Activated naive CD4-positive, alpha-beta T cell treated with anti-CD3 and anti-CD28 coated beads for 36 hours (primary cell): ENCODE results near the gene RIOK2. TPM values are rescaled to one million over a fixed set of nuclear protein-coding genes. Genes with fewer than 3 reads are reported as not detected.

Experiments
- CTCF ChIA-PET: fragments of 350-600 bp; sonication (Branson Sonifier 250); formaldehyde crosslinking; loops from one replicate; lab custom pipeline; 2021; ENCODE audit warnings: antibody characterized with exemption; lab: Charles Lee
- DNase-seq: peaks from one replicate; pipeline ENCODE4 v3.0.0-alpha.2; 2020
- H3K27ac Mint-ChIP-seq: one replicate; pipeline ENCODE4 v1.8.0; 2021; ENCODE audit warnings: mild to moderate bottlenecking, mixed read lengths
- H3K27me3 Mint-ChIP-seq: one replicate; pipeline ENCODE4 v1.8.0; 2021; ENCODE audit warnings: low read depth, mixed read lengths
- H3K36me3 Mint-ChIP-seq: one replicate; pipeline ENCODE4 v1.8.0; 2021; ENCODE audit warnings: low read depth, mixed read lengths
- H3K4me1 Mint-ChIP-seq: one replicate; pipeline ENCODE4 v1.8.0; 2021; ENCODE audit warnings: low read depth, mixed read lengths
- H3K4me3 Mint-ChIP-seq: one replicate; pipeline ENCODE4 v1.8.0; 2021; ENCODE audit warnings: mild to moderate bottlenecking, moderate library complexity, mixed read lengths
- H3K9me3 Mint-ChIP-seq: one replicate; pipeline ENCODE4 v1.8.0; 2021; ENCODE audit warnings: mixed read lengths
- intact Hi-C: fragments of 100-400 bp; cut with micrococcal nuclease; formaldehyde crosslinking; loops from one replicate; pipeline ENCODE4 v1.15.1; 2023
- total RNA-seq, 2 experiments: library from RNA; stranded (reverse); gene quantifications; one replicate each; pipeline ENCODE4 v1.2.3, GENCODE V29; 2021

The RIOK2 gene
- total RNA-seq, 2 experiments from 2014 or later, result 29.1 to 32.0 TPM

DNA sequence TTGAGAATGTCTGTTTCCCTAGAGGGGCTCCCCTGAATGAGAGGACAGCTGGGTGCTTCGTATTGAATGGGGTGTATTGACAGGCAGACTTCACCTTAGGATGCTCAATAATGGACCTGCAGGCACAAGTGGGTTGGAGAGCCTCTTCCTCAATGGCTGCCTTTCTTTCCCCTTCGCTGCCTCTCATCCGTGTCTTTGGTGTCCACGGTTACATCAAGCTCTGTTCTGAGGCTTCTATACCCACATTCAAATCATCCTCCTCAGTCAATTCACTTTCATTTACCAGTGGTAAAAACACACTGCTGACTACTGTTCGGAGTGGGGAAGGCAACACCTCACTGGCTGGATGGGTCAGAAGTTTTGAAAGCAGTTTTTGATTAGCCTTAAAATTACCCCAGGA is 61.2 kb downstream of the RIOK2 start:
- H3K9me3 Mint-ChIP-seq, result no peaks in the 10 kb centered on the region
- no peak for DNase-seq
- CTCF ChIA-PET, result interaction anchor here (0.9 to 1.2 kb wide), 2 partner anchors 11 to 17 kb away, joined by 3 read pairs; no protein-coding TSS in a partner anchor
- no peak overlapping the region for H3K4me3 Mint-ChIP-seq
- H3K36me3 Mint-ChIP-seq, result no peaks in the 10 kb centered on the region
- H3K27me3 Mint-ChIP-seq, result peaks cover 5% of the 10 kb centered on the region
- intact Hi-C loops, result no loop called here
- no peak overlapping the region for H3K27ac Mint-ChIP-seq
- H3K4me1 Mint-ChIP-seq, result no peaks in the 10 kb centered on the region

DNA sequence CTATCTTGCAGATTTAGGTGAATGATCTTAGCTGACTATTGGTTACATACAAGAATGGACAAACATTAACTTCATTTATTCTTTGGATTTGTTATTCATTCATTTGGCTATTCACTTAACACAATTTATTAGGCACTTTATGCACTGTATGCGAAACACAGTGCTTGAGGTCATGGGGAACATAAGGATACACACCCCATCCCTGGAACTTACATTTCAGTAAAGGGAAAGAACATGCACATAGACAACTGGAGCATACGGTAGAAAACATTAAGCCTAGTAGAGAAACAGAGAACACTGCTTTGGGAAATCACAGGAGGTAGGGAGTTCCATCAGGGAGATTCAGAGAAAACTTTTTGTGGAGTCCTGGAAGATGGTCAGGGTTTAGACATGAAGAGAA is 62.9 kb downstream of the RIOK2 start:
- Mint-ChIP-seq H3K4me3 (no peak overlapping the region), H3K27me3 (peaks cover 5% of the 10 kb centered on the region)

DNA sequence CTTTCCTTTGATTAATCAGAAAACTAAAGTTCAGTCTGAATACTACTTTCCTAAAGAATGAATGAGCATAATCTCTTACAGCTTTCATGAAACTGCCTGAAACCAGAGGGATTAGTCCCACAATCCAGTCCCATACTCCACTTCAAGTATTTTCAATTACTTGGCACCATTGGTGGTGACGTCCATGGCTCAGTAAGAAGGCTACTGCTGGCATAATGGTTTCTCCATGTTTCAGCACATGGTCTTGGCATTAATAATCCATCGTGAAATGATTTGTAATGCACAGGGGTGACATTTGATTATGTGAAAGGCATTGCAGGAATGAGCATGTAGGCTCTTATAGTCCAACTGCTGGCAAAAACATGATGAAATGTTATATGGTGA is 64.0 kb downstream of the RIOK2 start:
- Mint-ChIP-seq H3K36me3 (no peaks in the 10 kb centered on the region), H3K4me3 (no peak overlapping the region), H3K27me3 (peaks cover 5% of the 10 kb centered on the region), H3K27ac (no peak overlapping the region), H3K4me1 (no peaks in the 10 kb centered on the region), H3K9me3 (no peaks in the 10 kb centered on the region)
- CTCF ChIA-PET, result no interaction called here
- no peak for DNase-seq
- intact Hi-C loops, result no loop called here

More for the DNA sequence above, 62.9 kb downstream of the RIOK2 start:
- intact Hi-C loops, result no loop called here
- no peaks in the 10 kb centered on the region for H3K4me1 Mint-ChIP-seq
- H3K36me3 Mint-ChIP-seq, result no peaks in the 10 kb centered on the region
- H3K9me3 Mint-ChIP-seq, result no peaks in the 10 kb centered on the region
- no peak for DNase-seq
- CTCF ChIA-PET, result interaction anchor here (0.8 kb wide), 1 partner anchor 14 kb away, joined by 3 read pairs; no protein-coding TSS in a partner anchor
- no peak overlapping the region for H3K27ac Mint-ChIP-seq

DNA sequence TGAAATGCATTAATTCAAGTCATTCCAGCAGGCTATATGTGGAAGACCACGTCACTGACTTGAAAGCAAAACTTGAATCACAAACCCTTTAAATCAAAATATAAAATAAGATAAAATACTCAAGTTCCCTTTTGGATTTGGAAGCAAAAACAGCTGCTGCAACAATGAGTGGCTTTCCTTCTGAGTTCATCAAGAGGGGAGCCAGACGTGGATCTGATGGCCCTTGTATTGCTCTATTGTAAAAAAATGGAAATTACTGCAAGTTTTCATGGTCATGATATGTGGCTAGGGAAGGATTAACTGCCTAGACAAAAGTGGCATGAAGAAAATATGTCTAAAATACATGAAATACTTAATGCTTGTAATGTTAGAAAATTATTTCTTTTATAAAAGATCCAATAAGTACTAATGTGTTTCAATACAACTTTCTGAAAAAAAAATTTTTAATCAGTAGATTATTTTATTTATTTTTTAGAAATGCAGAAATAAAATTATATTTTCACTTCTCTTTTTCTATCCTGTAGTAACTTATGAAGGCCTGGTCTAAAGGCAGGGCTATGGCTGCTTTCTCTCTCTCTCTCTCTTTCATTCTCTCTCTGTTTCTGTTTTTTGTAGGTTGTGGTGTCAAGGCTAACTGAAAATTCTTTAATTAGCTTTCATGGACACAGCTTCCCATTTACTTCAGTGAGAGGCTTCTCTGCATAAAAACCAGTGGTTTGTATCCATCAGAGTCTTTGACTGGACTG is 64.6 kb downstream of the RIOK2 start:
- intact Hi-C loops, result no loop called here
- Mint-ChIP-seq H3K27ac (no peak overlapping the region), H3K4me3 (no peak overlapping the region), H3K4me1 (no peaks in the 10 kb centered on the region), H3K27me3 (peaks cover 2% of the 10 kb centered on the region), H3K36me3 (no peaks in the 10 kb centered on the region), H3K9me3 (no peaks in the 10 kb centered on the region)
- CTCF ChIA-PET, result interaction anchor here (1.1 kb wide), 1 partner anchor 32 kb away, joined by 3 read pairs; no protein-coding TSS in a partner anchor
- no peak for DNase-seq

DNA sequence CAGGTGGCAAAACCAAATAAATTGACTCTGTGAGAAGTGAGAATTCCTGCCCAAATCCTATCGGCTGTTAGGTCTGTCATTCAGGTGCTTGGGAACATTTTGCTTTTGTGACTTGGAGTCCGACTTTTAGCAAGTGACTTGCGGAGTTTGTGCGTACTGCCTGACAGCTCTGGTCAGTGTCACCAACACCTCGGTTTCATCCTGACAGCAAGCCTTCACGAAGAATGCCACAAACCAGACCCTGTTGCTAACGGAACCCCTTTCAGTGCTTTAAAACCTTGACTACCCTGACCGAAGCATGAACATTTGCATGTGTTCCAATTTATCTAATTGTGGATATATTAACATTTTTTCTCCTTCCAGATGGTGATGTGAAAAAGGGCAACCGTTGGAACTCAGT is 67.1 kb downstream of the RIOK2 start:
- Mint-ChIP-seq H3K36me3 (no peaks in the 10 kb centered on the region), H3K4me1 (peaks cover 4% of the 10 kb centered on the region), H3K27me3 (no peaks in the 10 kb centered on the region), H3K4me3 (no peak overlapping the region), H3K27ac (no peak overlapping the region), H3K9me3 (no peaks in the 10 kb centered on the region)
- no peak for DNase-seq
- intact Hi-C loops, result loop anchor here (1.0 kb wide), 1 partner anchor 247 kb away; no protein-coding TSS in a partner anchor
- CTCF ChIA-PET, result interaction anchor here (0.6 to 1.5 kb wide), 5 partner anchors 33 to 247 kb away, joined by 3 to 4 read pairs (median 4); no protein-coding TSS in a partner anchor

GRCh38 chr5:97112230-97112629 is 70.8 kb downstream of the RIOK2 start:
- H3K4me3 Mint-ChIP-seq, result no peak overlapping the region
- intact Hi-C loops, result no loop called here
- H3K9me3 Mint-ChIP-seq, result no peaks in the 10 kb centered on the region
- no peaks in the 10 kb centered on the region for H3K27me3 Mint-ChIP-seq
- CTCF ChIA-PET, result interaction anchor here (0.7 kb wide), 1 partner anchor 364 kb away, joined by 5 read pairs; no protein-coding TSS in a partner anchor
- H3K27ac Mint-ChIP-seq, result no peak overlapping the region
- H3K36me3 Mint-ChIP-seq, result no peaks in the 10 kb centered on the region
- DNase-seq, result no peak
- peaks cover 4% of the 10 kb centered on the region for H3K4me1 Mint-ChIP-seq

- H3K36me3 Mint-ChIP-seq, result no peaks in the 10 kb centered on the region
- no peak overlapping the region for H3K4me3 Mint-ChIP-seq
- DNase-seq, result no peak
- intact Hi-C loops, result no loop called here
- CTCF ChIA-PET, result interaction anchor here (1.7 kb wide), 1 partner anchor 50 kb away, joined by 8 read pairs; no protein-coding TSS in a partner anchor
- no peaks in the 10 kb centered on the region for H3K9me3 Mint-ChIP-seq
- H3K27me3 Mint-ChIP-seq, result no peaks in the 10 kb centered on the region
- H3K4me1 Mint-ChIP-seq, result peaks cover 4% of the 10 kb centered on the region
- H3K27ac Mint-ChIP-seq, result no peak overlapping the region
These were observed 71.4 kb downstream of the RIOK2 start for GRCh38 chr5:97111616-97112015.

GRCh38 chr5:97111004-97111403 is 72.0 kb downstream of the RIOK2 start:
- CTCF ChIA-PET, result interaction anchor here (0.8 to 1.7 kb wide), 3 partner anchors 10 to 64 kb away, joined by 3 to 8 read pairs (median 3); no protein-coding TSS in a partner anchor
- intact Hi-C loops, result no loop called here
- no peak overlapping the region for H3K4me3 Mint-ChIP-seq
- H3K27ac Mint-ChIP-seq, result no peak overlapping the region
- H3K4me1 Mint-ChIP-seq, result peaks cover 4% of the 10 kb centered on the region
- H3K27me3 Mint-ChIP-seq, result no peaks in the 10 kb centered on the region
- no peaks in the 10 kb centered on the region for H3K9me3 Mint-ChIP-seq
- H3K36me3 Mint-ChIP-seq, result no peaks in the 10 kb centered on the region
- DNase-seq, result no peak

Other genes with a start within 250 kb of the RIOK2 start
- gene LNPEP, start 247.2 kb downstream of the RIOK2 start, total RNA-seq, result 10 to 100 TPM; 76.1 to 77.7 TPM
- gene LIX1, start 40.6 kb downstream of the RIOK2 start, total RNA-seq, result not detected